Ovary (tissue), 3 donors: Measurements from ENCODE around the gene DTNBP1.

Experiments used
- CTCF ChIP-seq, 3 donors: fragments of 450-650 bp in 2 of 3; fragments of 200-600 bp in 1 of 3; IDR thresholded peaks; one replicate each; pipeline versions ENCODE4 v1.5.1 to v1.8.0; 2016 to 2022; ENCODE audit warnings: antibody characterized with exemption in 3 of 3, mild to moderate bottlenecking in 1 of 3
- POLR2A ChIP-seq: fragments of 450-650 bp; IDR thresholded peaks from one replicate; pipeline ENCODE4 v1.6.1; 2017; ENCODE audit warnings: antibody characterized with exemption, mild to moderate bottlenecking, moderate library complexity
- donor health status: DM: no; HTN: no; CAD: no.

GRCh38 chr6:15507746-15508145, 155.1 kb downstream of the DTNBP1 start:
- TF ChIP-seq POLR2A (no peak), CTCF (IDR thresholded peaks at IDR 0.05) (no peak)
